Skin of body (tissue), 2 donors: ENCODE measurements around the gene TRIM29. TPM values are rescaled to one million over a fixed set of nuclear protein-coding genes. Genes with fewer than 3 reads are reported as not detected.

Source experiments
- DNase-seq: peaks from one replicate; lab custom pipeline; 2025; lab: John Stamatoyannopoulos, UW
- total RNA-seq: library from RNA; depleted of rRNA; stranded (reverse); fragments of >200 nt; gene quantifications from one replicate; pipeline ENCODE4 v1.2.3, GENCODE V29; 2014

TRIM29 gene
- total RNA-seq, 1 donor from 2014 or later: 206 TPM

- no peak for DNase-seq
Observed at GRCh38 chr11:120139316-120140069, 1.6 kb upstream of the TRIM29 start.

- DNase-seq: no peak
Observed at GRCh38 chr11:120137187-120137610, 714 bp downstream of the TRIM29 start.

GRCh38 chr11:120136356-120136755 lies 1.6 kb downstream of the TRIM29 start:
- no peak for DNase-seq

- DNase-seq: no peak
Observed at GRCh38 chr11:120135838-120136237, 2.1 kb downstream of the TRIM29 start.

GRCh38 chr11:120134931-120135228 lies 3.0 kb downstream of the TRIM29 start:
- no peak for DNase-seq

- DNase-seq: no peak
Observed at GRCh38 chr11:120134106-120134930, 3.6 kb downstream of the TRIM29 start.

GRCh38 chr11:120133216-120134105 lies 4.5 kb downstream of the TRIM29 start:
- no peak for DNase-seq

GRCh38 chr11:120132645-120133185 lies 5.2 kb downstream of the TRIM29 start:
- no peak for DNase-seq

GRCh38 chr11:120131941-120132644 lies 5.8 kb downstream of the TRIM29 start:
- DNase-seq: no peak

- DNase-seq: no peak
Observed at GRCh38 chr11:120130991-120131760, 6.7 kb downstream of the TRIM29 start.

- no peak for DNase-seq
Observed at GRCh38 chr11:120130176-120130980, 7.5 kb downstream of the TRIM29 start.

- no peak for DNase-seq
Observed at GRCh38 chr11:120129570-120129969, 8.3 kb downstream of the TRIM29 start.

- peak; percentile 78 for DNase-seq
Observed at GRCh38 chr11:120128392-120129119, 9.4 kb downstream of the TRIM29 start.

GRCh38 chr11:120127236-120127635 lies 10.7 kb downstream of the TRIM29 start:
- DNase-seq: no peak

- no peak for DNase-seq
Observed at GRCh38 chr11:120126620-120127019, 11.3 kb downstream of the TRIM29 start.

GRCh38 chr11:120125509-120125908 lies 12.4 kb downstream of the TRIM29 start:
- no peak for DNase-seq

GRCh38 chr11:120125024-120125423 lies 12.9 kb downstream of the TRIM29 start:
- no peak for DNase-seq

- no peak for DNase-seq
Observed at GRCh38 chr11:120124355-120124754, 13.6 kb downstream of the TRIM29 start.

GRCh38 chr11:120123946-120124345 lies 14.0 kb downstream of the TRIM29 start:
- no peak for DNase-seq
